ENCODE results near the gene ADGRV1. TPM values are rescaled to one million over a fixed set of nuclear protein-coding genes. Genes with fewer than 3 reads are reported as not detected.
A peak's percentile ranks its signal among the peaks of the same experiment; 100 is the strongest.

ADGRV1 gene
- total RNA-seq, 2 donors from 2014 or later = 16.4 to 20.9 TPM

GRCh38 chr5:91187032-91187431 is 628.4 kb downstream of the ADGRV1 start:
- intact Hi-C loops (cut with DNase I) = no loop called here
- Histone ChIP-seq H3K4me1 (replicated peaks) (no peaks in the 10 kb centered on the region), H3K27ac (no peak overlapping the region), H3K9me3 (no peaks in the 10 kb centered on the region), H3K36me3 (no peaks in the 10 kb centered on the region), H3K27me3 (replicated peaks; ENCODE audit: insufficient read depth) (no peaks in the 10 kb centered on the region), H3K4me3 (no peak overlapping the region)
- no peak for DNase-seq (ENCODE audit: low spot score)
- 92% methylated on average over 3 of the region's 3 CpGs for WGBS
- TF ChIP-seq CTCF (IDR thresholded peaks at IDR 0.05) (no peak), POLR2AphosphoS5 (IDR thresholded peaks at IDR 0.05) (no peak), POLR2A (IDR thresholded peaks at IDR 0.05) (no peak)

GRCh38 chr5:91188755-91189154 is 630.2 kb downstream of the ADGRV1 start:
- TF ChIP-seq POLR2AphosphoS5 (IDR thresholded peaks at IDR 0.05) = no peak
- H3K27ac ChIP-seq = no peak overlapping the region
- intact Hi-C loops (cut with DNase I) = no loop called here
- DNase-seq (ENCODE audit: low spot score) = no peak
- no peaks in the 10 kb centered on the region for H3K9me3 ChIP-seq
- H3K4me3 ChIP-seq = no peak overlapping the region
- H3K27me3 ChIP-seq (replicated peaks; ENCODE audit: insufficient read depth) = no peaks in the 10 kb centered on the region
- 90% methylated on average over 1 of the region's 1 CpG for WGBS
- H3K4me1 ChIP-seq (replicated peaks) = no peaks in the 10 kb centered on the region
- H3K36me3 ChIP-seq = no peaks in the 10 kb centered on the region

GRCh38 chr5:91189480-91190313 is 631.1 kb downstream of the ADGRV1 start:
- Histone ChIP-seq H3K4me3 (no peak overlapping the region), H3K27ac (peak overlapping the region; percentile 35 to 38), H3K4me1 (replicated peaks) (no peaks in the 10 kb centered on the region), H3K27me3 (replicated peaks; ENCODE audit: insufficient read depth) (no peaks in the 10 kb centered on the region), H3K36me3 (no peaks in the 10 kb centered on the region), H3K9me3 (no peaks in the 10 kb centered on the region)
- 38% methylated on average over 8 of the region's 8 CpGs for WGBS
- no peak for TF ChIP-seq POLR2A (IDR thresholded peaks at IDR 0.05)
- no peak for TF ChIP-seq POLR2AphosphoS5 (IDR thresholded peaks at IDR 0.05)
- no peak for TF ChIP-seq CTCF (IDR thresholded peaks at IDR 0.05)
- intact Hi-C loops (cut with DNase I) = no loop called here
- no peak for DNase-seq (ENCODE audit: low spot score)

GRCh38 chr5:91190314-91190690 is 631.7 kb downstream of the ADGRV1 start:
- no peaks in the 10 kb centered on the region for H3K9me3 ChIP-seq
- H3K27me3 ChIP-seq (replicated peaks; ENCODE audit: insufficient read depth) = no peaks in the 10 kb centered on the region
- intact Hi-C loops (cut with DNase I) = no loop called here
- no peak for DNase-seq (ENCODE audit: low spot score)
- no peaks in the 10 kb centered on the region for H3K4me1 ChIP-seq (replicated peaks)
- WGBS = 68% methylated on average over 3 of the region's 3 CpGs
- no peak for TF ChIP-seq POLR2AphosphoS5 (IDR thresholded peaks at IDR 0.05)
- TF ChIP-seq CTCF (IDR thresholded peaks at IDR 0.05) = no peak
- TF ChIP-seq POLR2A (IDR thresholded peaks at IDR 0.05) = no peak
- H3K4me3 ChIP-seq = no peak overlapping the region
- H3K27ac ChIP-seq = peak overlapping the region; percentile 35 to 38
- no peaks in the 10 kb centered on the region for H3K36me3 ChIP-seq

- DNase-seq (ENCODE audit: low spot score) = no peak
- Histone ChIP-seq H3K4me1 (replicated peaks) (no peaks in the 10 kb centered on the region), H3K27ac (no peak overlapping the region), H3K9me3 (no peaks in the 10 kb centered on the region), H3K4me3 (no peak overlapping the region), H3K36me3 (no peaks in the 10 kb centered on the region), H3K27me3 (replicated peaks; ENCODE audit: insufficient read depth) (no peaks in the 10 kb centered on the region)
- 54% methylated on average over 8 of the region's 8 CpGs for WGBS
- TF ChIP-seq POLR2A (IDR thresholded peaks at IDR 0.05) = no peak
- no peak for TF ChIP-seq CTCF (IDR thresholded peaks at IDR 0.05)
- no peak for TF ChIP-seq POLR2AphosphoS5 (IDR thresholded peaks at IDR 0.05)
- intact Hi-C loops (cut with DNase I) = no loop called here
These were observed 636.3 kb downstream of the ADGRV1 start for GRCh38 chr5:91194824-91195381.

All from prostate gland (tissue), 2 donors.